ENCODE measurements around the gene OTOL1. TPM values are rescaled to one million over a fixed set of nuclear protein-coding genes. Genes with fewer than 3 reads are reported as not detected.

The OTOL1 gene
- total and polyA plus RNA-seq, 2 experiments from 2014 or later = not detected

DNA sequence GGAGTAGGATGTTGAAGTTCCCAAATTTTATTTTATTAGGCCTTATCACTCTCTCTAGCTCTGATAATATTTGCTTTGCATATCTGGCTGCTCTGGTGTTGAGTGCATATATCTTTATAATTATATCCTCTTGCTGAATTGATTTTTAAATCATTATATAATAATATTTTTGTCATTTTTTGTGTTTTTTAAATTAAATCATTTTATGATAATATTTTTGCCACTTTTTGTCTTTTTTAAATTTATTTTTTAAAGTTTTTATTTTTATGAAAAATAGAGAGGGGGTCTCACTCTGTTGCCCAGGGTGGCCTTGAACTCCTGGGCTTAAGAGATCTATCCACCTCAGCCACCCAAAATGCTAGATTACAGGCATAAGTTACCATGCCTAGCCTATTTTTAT is 34.5 kb upstream of the OTOL1 start:
- no peak for DNase-seq (ENCODE audit: low spot score)
- no peak overlapping the region for H3K4me3 ChIP-seq
- H3K27ac ChIP-seq (ENCODE audit: low read depth) = no peak overlapping the region
- H2AFZ ChIP-seq = no peak overlapping the region
- peaks cover 7% of the 10 kb centered on the region; the same call in 1 of the 3 replicates for H3K4me1 Mint-ChIP-seq
- no peak overlapping the region for H3K27ac Mint-ChIP-seq
- H3K27me3 Mint-ChIP-seq (ENCODE audit: insufficient read depth, low read depth, poor library complexity) = no peaks in the 10 kb centered on the region
- H3K36me3 Mint-ChIP-seq (ENCODE audit: low read depth) = peaks cover 6% of the 10 kb centered on the region; the same call in 1 of the 3 replicates
- no peaks in the 10 kb centered on the region for H3K9me2 ChIP-seq (ENCODE audit: insufficient read depth)
- no peaks in the 10 kb centered on the region for H4K20me1 ChIP-seq (replicated peaks; ENCODE audit: insufficient read depth)
- no peak overlapping the region for H3K4me3 Mint-ChIP-seq
- no peaks in the 10 kb centered on the region for H3K79me2 ChIP-seq (replicated peaks; ENCODE audit: insufficient read depth)
- TF ChIP-seq EZH2phosphoT487 (IDR thresholded peaks at IDR 0.05; ENCODE audit: unreplicated experiment) = no peak
- TF ChIP-seq, protein P1, sequence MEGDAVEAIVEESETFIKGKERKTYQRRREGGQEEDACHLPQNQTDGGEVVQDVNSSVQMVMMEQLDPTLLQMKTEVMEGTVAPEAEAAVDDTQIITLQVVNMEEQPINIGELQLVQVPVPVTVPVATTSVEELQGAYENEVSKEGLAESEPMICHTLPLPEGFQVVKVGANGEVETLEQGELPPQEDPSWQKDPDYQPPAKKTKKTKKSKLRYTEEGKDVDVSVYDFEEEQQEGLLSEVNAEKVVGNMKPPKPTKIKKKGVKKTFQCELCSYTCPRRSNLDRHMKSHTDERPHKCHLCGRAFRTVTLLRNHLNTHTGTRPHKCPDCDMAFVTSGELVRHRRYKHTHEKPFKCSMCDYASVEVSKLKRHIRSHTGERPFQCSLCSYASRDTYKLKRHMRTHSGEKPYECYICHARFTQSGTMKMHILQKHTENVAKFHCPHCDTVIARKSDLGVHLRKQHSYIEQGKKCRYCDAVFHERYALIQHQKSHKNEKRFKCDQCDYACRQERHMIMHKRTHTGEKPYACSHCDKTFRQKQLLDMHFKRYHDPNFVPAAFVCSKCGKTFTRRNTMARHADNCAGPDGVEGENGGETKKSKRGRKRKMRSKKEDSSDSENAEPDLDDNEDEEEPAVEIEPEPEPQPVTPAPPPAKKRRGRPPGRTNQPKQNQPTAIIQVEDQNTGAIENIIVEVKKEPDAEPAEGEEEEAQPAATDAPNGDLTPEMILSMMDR (conservative IDR thresholded peaks at IDR 0.05; ENCODE audit: low read depth in 2 of 2) = no peak
- no peak for TF ChIP-seq JUNB (IDR thresholded peaks at IDR 0.05; ENCODE audit: unreplicated experiment)
- no peak for TF ChIP-seq ZNF331 (CRISPR knock-in tag; IDR thresholded peaks at IDR 0.05; ENCODE audit: low read depth)
- TF ChIP-seq ZNF114 (CRISPR knock-in tag; IDR thresholded peaks at IDR 0.05) = no peak
- TF ChIP-seq STAT1 (IDR thresholded peaks at IDR 0.05; ENCODE audit: unreplicated experiment) = no peak
- H3F3A ChIP-seq (replicated peaks; ENCODE audit: low read depth) = no peaks in the 10 kb centered on the region
- no peaks in the 10 kb centered on the region for H3K27me3 ChIP-seq (ENCODE audit: insufficient read depth)
- ATAC-seq = no peak
- peaks cover 17% of the 10 kb centered on the region; the same call in 1 of the 2 replicates for H3K4me1 ChIP-seq (ENCODE audit: insufficient read depth)
- H3K9me3 Mint-ChIP-seq = peaks cover 10% of the 10 kb centered on the region; the same call in 2 of the 3 replicates
- H3K36me3 ChIP-seq (ENCODE audit: insufficient read depth) = no peaks in the 10 kb centered on the region
- no peak overlapping the region for H3K4me2 ChIP-seq

DNA sequence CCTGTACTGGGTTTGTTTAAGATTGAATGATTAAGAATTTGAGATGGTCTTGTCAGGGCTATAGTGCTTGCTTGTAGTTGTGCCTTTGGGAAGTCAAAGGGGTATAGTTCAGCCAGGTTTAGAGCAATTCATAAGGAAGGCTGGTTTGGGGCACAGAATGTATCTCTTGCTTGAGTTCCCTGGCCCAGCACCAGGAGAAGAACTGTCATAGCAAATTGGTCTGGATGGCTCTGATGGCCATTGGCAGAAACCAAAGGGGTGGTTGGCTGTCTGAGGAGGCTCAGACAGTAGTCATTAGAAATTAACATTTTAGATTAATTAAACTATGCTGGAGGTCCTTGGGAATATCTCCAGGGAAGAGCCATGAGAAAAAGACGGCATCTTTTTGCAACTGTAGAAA is 25.4 kb upstream of the OTOL1 start:
- Histone ChIP-seq H3K79me2 (replicated peaks; ENCODE audit: insufficient read depth) (no peaks in the 10 kb centered on the region), H3K4me1 (ENCODE audit: insufficient read depth) (peaks cover 8% of the 10 kb centered on the region), H3F3A (replicated peaks; ENCODE audit: low read depth) (no peaks in the 10 kb centered on the region), H3K27ac (ENCODE audit: low read depth) (no peak overlapping the region), H2AFZ (no peak overlapping the region), H3K4me2 (no peak overlapping the region; the same call in 1 of the 2 replicates), H3K27me3 (ENCODE audit: insufficient read depth) (no peaks in the 10 kb centered on the region), H4K20me1 (replicated peaks; ENCODE audit: insufficient read depth) (no peaks in the 10 kb centered on the region), H3K4me3 (no peak overlapping the region), H3K36me3 (ENCODE audit: insufficient read depth) (no peaks in the 10 kb centered on the region), H3K9me2 (ENCODE audit: insufficient read depth) (no peaks in the 10 kb centered on the region)
- H3K4me3 Mint-ChIP-seq = no peak overlapping the region
- no peak overlapping the region for H3K27ac Mint-ChIP-seq
- ATAC-seq (no peak), DNase-seq (ENCODE audit: low spot score) (no peak)
- H3K4me1 Mint-ChIP-seq = peaks cover 9% of the 10 kb centered on the region; the same call in 2 of the 3 replicates
- no peaks in the 10 kb centered on the region for H3K36me3 Mint-ChIP-seq (ENCODE audit: low read depth)
- no peaks in the 10 kb centered on the region for H3K27me3 Mint-ChIP-seq (ENCODE audit: insufficient read depth, low read depth, poor library complexity)
- H3K9me3 Mint-ChIP-seq = no peaks in the 10 kb centered on the region; the same call in 2 of the 3 replicates
- no peak for TF ChIP-seq STAT1 (IDR thresholded peaks at IDR 0.05; ENCODE audit: unreplicated experiment)
- TF ChIP-seq NANOG (IDR thresholded peaks at IDR 0.05; ENCODE audit: borderline replicate concordance) = no peak
- TF ChIP-seq, protein P2, sequence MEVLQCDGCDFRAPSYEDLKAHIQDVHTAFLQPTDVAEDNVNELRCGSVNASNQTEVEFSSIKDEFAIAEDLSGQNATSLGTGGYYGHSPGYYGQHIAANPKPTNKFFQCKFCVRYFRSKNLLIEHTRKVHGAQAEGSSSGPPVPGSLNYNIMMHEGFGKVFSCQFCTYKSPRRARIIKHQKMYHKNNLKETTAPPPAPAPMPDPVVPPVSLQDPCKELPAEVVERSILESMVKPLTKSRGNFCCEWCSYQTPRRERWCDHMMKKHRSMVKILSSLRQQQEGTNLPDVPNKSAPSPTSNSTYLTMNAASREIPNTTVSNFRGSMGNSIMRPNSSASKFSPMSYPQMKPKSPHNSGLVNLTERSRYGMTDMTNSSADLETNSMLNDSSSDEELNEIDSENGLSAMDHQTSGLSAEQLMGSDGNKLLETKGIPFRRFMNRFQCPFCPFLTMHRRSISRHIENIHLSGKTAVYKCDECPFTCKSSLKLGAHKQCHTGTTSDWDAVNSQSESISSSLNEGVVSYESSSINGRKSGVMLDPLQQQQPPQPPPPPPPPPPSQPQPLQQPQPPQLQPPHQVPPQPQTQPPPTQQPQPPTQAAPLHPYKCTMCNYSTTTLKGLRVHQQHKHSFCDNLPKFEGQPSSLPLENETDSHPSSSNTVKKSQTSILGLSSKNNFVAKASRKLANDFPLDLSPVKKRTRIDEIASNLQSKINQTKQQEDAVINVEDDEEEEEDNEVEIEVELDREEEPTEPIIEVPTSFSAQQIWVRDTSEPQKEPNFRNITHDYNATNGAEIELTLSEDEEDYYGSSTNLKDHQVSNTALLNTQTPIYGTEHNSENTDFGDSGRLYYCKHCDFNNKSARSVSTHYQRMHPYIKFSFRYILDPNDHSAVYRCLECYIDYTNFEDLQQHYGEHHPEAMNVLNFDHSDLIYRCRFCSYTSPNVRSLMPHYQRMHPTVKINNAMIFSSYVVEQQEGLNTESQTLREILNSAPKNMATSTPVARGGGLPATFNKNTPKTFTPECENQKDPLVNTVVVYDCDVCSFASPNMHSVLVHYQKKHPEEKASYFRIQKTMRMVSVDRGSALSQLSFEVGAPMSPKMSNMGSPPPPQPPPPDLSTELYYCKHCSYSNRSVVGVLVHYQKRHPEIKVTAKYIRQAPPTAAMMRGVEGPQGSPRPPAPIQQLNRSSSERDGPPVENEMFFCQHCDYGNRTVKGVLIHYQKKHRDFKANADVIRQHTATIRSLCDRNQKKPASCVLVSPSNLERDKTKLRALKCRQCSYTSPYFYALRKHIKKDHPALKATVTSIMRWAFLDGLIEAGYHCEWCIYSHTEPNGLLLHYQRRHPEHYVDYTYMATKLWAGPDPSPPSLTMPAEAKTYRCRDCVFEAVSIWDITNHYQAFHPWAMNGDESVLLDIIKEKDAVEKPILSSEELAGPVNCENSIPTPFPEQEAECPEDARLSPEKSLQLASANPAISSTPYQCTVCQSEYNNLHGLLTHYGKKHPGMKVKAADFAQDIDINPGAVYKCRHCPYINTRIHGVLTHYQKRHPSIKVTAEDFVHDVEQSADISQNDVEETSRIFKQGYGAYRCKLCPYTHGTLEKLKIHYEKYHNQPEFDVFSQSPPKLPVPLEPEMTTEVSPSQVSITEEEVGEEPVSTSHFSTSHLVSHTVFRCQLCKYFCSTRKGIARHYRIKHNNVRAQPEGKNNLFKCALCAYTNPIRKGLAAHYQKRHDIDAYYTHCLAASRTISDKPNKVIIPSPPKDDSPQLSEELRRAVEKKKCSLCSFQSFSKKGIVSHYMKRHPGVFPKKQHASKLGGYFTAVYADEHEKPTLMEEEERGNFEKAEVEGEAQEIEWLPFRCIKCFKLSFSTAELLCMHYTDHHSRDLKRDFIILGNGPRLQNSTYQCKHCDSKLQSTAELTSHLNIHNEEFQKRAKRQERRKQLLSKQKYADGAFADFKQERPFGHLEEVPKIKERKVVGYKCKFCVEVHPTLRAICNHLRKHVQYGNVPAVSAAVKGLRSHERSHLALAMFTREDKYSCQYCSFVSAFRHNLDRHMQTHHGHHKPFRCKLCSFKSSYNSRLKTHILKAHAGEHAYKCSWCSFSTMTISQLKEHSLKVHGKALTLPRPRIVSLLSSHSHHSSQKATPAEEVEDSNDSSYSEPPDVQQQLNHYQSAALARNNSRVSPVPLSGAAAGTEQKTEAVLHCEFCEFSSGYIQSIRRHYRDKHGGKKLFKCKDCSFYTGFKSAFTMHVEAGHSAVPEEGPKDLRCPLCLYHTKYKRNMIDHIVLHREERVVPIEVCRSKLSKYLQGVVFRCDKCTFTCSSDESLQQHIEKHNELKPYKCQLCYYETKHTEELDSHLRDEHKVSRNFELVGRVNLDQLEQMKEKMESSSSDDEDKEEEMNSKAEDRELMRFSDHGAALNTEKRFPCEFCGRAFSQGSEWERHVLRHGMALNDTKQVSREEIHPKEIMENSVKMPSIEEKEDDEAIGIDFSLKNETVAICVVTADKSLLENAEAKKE (CRISPR knock-in tag; IDR thresholded peaks at IDR 0.05) = no peak
- TF ChIP-seq JUNB (IDR thresholded peaks at IDR 0.05; ENCODE audit: unreplicated experiment) = no peak
- TF ChIP-seq, protein P3, sequence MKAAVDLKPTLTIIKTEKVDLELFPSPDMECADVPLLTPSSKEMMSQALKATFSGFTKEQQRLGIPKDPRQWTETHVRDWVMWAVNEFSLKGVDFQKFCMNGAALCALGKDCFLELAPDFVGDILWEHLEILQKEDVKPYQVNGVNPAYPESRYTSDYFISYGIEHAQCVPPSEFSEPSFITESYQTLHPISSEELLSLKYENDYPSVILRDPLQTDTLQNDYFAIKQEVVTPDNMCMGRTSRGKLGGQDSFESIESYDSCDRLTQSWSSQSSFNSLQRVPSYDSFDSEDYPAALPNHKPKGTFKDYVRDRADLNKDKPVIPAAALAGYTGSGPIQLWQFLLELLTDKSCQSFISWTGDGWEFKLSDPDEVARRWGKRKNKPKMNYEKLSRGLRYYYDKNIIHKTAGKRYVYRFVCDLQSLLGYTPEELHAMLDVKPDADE (IDR thresholded peaks at IDR 0.05) = no peak
- no peak for TF ChIP-seq CREB1 (CRISPR knock-in tag; IDR thresholded peaks at IDR 0.05; ENCODE audit: low read depth)
- no peak for TF ChIP-seq EZH2 (IDR thresholded peaks at IDR 0.05; ENCODE audit: low read depth, unreplicated experiment)
- TF ChIP-seq ZNF331 (CRISPR knock-in tag; IDR thresholded peaks at IDR 0.05; ENCODE audit: low read depth) = no peak

Measured in GM23338 (cell line).